SU-DHL-6 (cell line): Measurements from ENCODE around the gene NHS.

Source experiments
- H2AFZ ChIP-seq: fragments of 200-600 bp; sonication (generic); 2 replicates; pipeline ENCODE4 v1.6.1; 2014; ENCODE audit warnings: low read depth, mild to moderate bottlenecking, moderate library complexity, mixed read lengths, antibody characterized with exemption, low read length; ENCODE audit not compliant: severe bottlenecking
- H3F3A ChIP-seq: fragments of 200-600 bp; shearing (Covaris generic); 2 replicates; pipeline ENCODE4 v1.6.0; 2016; ENCODE audit warnings: antibody characterized with exemption, mild to moderate bottlenecking; ENCODE audit not compliant: insufficient read depth
- H3K27ac ChIP-seq: fragments of 200-600 bp; sonication (generic); 2 replicates; pipeline ENCODE4 v1.5.1; 2016; ENCODE audit warnings: low read depth, mild to moderate bottlenecking, low read length, moderate library complexity, mixed read lengths
- H3K27me3 ChIP-seq: fragments of 200-600 bp; sonication (generic), shearing (Covaris generic); 2 replicates; pipeline ENCODE4 v1.6.0; 2014; ENCODE audit warnings: mild to moderate bottlenecking, low read length
- H3K36me3 ChIP-seq: fragments of 200-600 bp; sonication (generic); 2 replicates; pipeline ENCODE4 v1.6.1; 2014; ENCODE audit warnings: mild to moderate bottlenecking, low read length, mixed read lengths
- H3K4me2 ChIP-seq: fragments of 300-600, 200-600 bp; shearing (Covaris generic), sonication (generic); 2 replicates; pipeline ENCODE4 v1.6.0; 2014; ENCODE audit warnings: low read length, low read depth, mild to moderate bottlenecking; ENCODE audit not compliant: poor library complexity, severe bottlenecking
- H3K4me3 ChIP-seq: fragments of 200-600 bp; sonication (generic); 2 replicates; pipeline ENCODE4 v1.5.1; 2014; ENCODE audit warnings: antibody characterized with exemption, low read length, mild to moderate bottlenecking, mixed read lengths; ENCODE audit not compliant: insufficient read depth, poor library complexity, severe bottlenecking
- H3K79me2 ChIP-seq: fragments of 200-600 bp; sonication (generic); 2 replicates; pipeline ENCODE4 v1.6.1; 2014; ENCODE audit warnings: mild to moderate bottlenecking, low read length, moderate library complexity; ENCODE audit not compliant: insufficient read depth
- H3K9ac ChIP-seq: fragments of 200-600 bp; sonication (generic); 2 replicates; pipeline ENCODE4 v1.7.0; 2014; ENCODE audit warnings: mild to moderate bottlenecking, low read length
- H3K9me2 ChIP-seq: fragments of 200-600 bp; sonication (generic); replicated peaks from 2 replicates; pipeline ENCODE4 v1.6.1; 2014; ENCODE audit warnings: low read length; ENCODE audit not compliant: insufficient read depth
- H3K9me3 ChIP-seq: fragments of 200-600 bp; sonication (generic); 2 replicates; pipeline ENCODE4 v1.6.1; 2014; ENCODE audit warnings: low read length, mixed read lengths; ENCODE audit not compliant: insufficient read depth
- H4K20me1 ChIP-seq: fragments of 200-600 bp; sonication (generic); 2 replicates; pipeline ENCODE4 v1.6.1; 2014; ENCODE audit warnings: low read depth, mild to moderate bottlenecking, antibody characterized with exemption, low read length, moderate library complexity, mixed read lengths
- EZH2phosphoT487 ChIP-seq: fragments of 200-600 bp; sonication (generic), shearing (Covaris generic); conservative IDR thresholded peaks from 2 replicates; pipeline ENCODE4 v1.6.1; 2018; ENCODE audit warnings: mild to moderate bottlenecking, antibody characterized with exemption, low read length, moderate library complexity, mixed read lengths
- TF ChIP-seq, protein P1 (sequence below): fragments of 200-600 bp; sonication (generic); IDR thresholded peaks from one replicate; pipeline ENCODE4 v1.5.1; 2017; ENCODE audit warnings: antibody characterized with exemption, mild to moderate bottlenecking, low read length, moderate library complexity; ENCODE audit not compliant: insufficient read depth, poor library complexity, severe bottlenecking

Gene NHS

DNA sequence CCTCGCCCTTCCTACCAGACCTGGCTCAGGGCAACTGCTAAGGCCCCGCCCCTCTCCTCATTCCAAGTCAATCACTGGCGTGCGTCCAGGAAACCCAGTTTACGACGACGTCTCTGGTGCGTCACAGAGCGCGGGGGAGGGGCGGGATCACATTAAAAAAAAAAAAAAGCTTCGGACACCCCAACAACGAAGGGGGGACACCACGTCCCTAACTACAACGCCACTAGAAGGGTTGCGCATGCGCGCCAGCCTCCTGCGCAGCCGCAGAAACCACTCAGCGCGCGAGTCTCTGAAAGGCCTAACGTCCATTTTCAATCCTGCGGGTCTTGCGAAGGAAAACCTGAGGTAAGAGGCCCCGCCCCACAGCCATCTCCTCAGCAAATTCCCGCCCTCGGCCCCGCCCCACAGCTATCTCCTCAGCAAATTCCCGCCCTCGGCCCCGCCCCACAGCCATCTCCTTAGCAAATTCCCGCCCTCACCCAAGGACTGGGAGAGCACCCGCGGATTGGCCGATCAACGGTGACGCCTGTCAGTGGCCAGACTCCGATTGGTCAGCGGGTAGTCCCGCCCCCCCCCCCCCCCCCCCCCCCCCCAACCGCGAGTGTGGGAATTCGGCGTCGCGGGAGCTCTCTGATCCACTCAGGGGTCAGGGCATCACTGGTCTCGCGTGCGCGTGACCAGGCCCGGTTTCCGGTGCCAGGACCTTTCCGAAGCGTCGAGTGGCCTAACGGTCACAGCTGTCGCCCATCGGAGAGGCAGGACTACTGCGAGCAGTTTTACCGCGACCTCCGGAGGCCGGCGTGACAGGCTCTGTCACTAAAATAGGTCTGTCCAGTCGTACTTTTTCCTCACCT, 362.1 kb downstream of the NHS start, which contains the start of gene SCML1:
Gene SCML1 (plus strand): TSS at position 638 of the 854 bp plus-strand sequence. CDS start 6,694 bp downstream, outside the sequence.
- Histone ChIP-seq H3K4me3 (no peak within 1 kb of the TSS), H3K27me3 (no peaks in the 10 kb centered on the region), H3F3A (no peaks in the 10 kb centered on the region), H3K27ac (no peak within 1 kb of the TSS), H2AFZ (no peak within 1 kb of the TSS), H3K36me3 (no peaks in the 10 kb centered on the region), H3K4me2 (no peak within 1 kb of the TSS), H3K79me2 (no peaks in the 10 kb centered on the region), H3K9me3 (no peaks in the 10 kb centered on the region), H3K9ac (no peak within 1 kb of the TSS), H4K20me1 (no peaks in the 10 kb centered on the region), H3K9me2 (no peaks in the 10 kb centered on the region)
- TF ChIP-seq EZH2phosphoT487 = no peak
- TF ChIP-seq, protein P1, sequence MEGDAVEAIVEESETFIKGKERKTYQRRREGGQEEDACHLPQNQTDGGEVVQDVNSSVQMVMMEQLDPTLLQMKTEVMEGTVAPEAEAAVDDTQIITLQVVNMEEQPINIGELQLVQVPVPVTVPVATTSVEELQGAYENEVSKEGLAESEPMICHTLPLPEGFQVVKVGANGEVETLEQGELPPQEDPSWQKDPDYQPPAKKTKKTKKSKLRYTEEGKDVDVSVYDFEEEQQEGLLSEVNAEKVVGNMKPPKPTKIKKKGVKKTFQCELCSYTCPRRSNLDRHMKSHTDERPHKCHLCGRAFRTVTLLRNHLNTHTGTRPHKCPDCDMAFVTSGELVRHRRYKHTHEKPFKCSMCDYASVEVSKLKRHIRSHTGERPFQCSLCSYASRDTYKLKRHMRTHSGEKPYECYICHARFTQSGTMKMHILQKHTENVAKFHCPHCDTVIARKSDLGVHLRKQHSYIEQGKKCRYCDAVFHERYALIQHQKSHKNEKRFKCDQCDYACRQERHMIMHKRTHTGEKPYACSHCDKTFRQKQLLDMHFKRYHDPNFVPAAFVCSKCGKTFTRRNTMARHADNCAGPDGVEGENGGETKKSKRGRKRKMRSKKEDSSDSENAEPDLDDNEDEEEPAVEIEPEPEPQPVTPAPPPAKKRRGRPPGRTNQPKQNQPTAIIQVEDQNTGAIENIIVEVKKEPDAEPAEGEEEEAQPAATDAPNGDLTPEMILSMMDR = no peak

DNA sequence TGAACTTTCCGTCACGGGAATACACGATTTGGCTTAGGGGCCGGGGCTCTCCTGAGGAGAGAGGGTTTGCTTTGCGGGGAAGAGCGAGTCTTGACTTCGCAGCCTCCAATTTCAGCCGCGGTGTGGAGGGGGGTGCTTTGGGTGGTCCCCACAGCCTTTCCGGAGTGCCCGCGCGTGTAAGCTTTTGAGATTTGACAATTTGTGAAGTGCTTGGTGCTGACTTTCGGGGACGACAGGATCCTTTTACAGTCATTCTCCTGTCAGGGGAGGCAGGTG, 362.6 kb downstream of the NHS start:
- no peak overlapping the region for H2AFZ ChIP-seq
- H3K9ac ChIP-seq = no peak overlapping the region
- TF ChIP-seq, protein P1 = no peak
- no peak for TF ChIP-seq EZH2phosphoT487
- no peaks in the 10 kb centered on the region for H3K79me2 ChIP-seq
- no peaks in the 10 kb centered on the region for H3K36me3 ChIP-seq
- H3K27me3 ChIP-seq = no peaks in the 10 kb centered on the region
- no peak overlapping the region for H3K27ac ChIP-seq
- H3F3A ChIP-seq = no peaks in the 10 kb centered on the region
- H3K9me2 ChIP-seq = no peaks in the 10 kb centered on the region
- no peaks in the 10 kb centered on the region for H3K9me3 ChIP-seq
- H4K20me1 ChIP-seq = no peaks in the 10 kb centered on the region
- no peak overlapping the region for H3K4me2 ChIP-seq
- no peak overlapping the region for H3K4me3 ChIP-seq

DNA sequence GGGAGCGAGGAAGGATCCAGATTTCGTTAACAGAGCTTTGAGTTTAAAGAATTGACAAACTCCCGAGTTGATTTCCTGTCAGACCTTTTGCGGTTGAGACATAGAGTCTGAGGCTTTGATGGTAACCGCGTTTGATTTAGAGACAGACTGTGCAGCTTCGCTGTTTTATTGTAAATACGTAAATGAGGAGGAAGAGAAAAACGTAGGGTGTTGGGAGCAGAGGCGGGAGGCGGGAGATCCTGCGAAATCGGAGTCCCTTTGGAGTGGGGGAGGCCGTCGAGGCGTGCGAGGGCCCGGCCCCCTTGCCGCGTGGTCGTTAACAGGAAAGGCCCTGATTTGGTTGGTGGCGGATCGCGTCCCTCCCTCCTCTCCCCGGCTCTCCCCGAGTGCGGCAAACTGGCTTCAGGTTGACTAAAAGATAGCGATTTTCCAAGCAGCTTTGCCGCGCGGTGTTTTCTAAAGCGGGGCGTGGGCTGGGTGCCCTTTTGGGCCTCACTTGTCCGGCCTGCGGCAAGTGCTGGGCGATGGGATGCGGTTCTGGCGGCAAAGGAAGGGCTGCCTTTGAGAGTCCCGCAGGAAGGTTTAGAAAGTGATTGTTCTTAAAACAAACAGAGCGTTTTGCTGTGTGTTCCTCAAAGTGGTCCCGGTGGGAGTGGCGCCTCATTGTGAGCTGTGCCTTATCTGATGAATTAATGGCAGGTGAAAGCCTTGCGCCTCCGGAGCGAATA, 363.1 kb downstream of the NHS start:
- Histone ChIP-seq H3K4me3 (no peak overlapping the region), H3K9me3 (no peaks in the 10 kb centered on the region), H3F3A (no peaks in the 10 kb centered on the region), H3K9ac (no peak overlapping the region), H3K36me3 (no peaks in the 10 kb centered on the region), H3K27me3 (no peaks in the 10 kb centered on the region), H3K79me2 (no peaks in the 10 kb centered on the region), H3K4me2 (no peak overlapping the region), H4K20me1 (no peaks in the 10 kb centered on the region), H3K9me2 (no peaks in the 10 kb centered on the region), H2AFZ (no peak overlapping the region), H3K27ac (no peak overlapping the region)
- TF ChIP-seq EZH2phosphoT487 = no peak
- TF ChIP-seq, protein P1 = no peak
